T-cell (primary cell): ENCODE data around the gene ENKUR. TPM values are rescaled to one million over a fixed set of nuclear protein-coding genes. Genes with fewer than 3 reads are reported as not detected.

Source experiments
- ATAC-seq, 4 experiments: fragments of 200-7000 bp in 3 of 4; fragments of 150-1000 bp in 1 of 4; cut with Tn5 transposase; replicated peaks in 1 of 4; 1 replicate in 3 of 4; 2 replicates in 1 of 4; pipeline ENCODE4 v1.10.0; 2021; ENCODE audit warnings: moderate library complexity in 3 of 4, mild to moderate bottlenecking in 2 of 4, moderate number of reproducible peaks in 1 of 4
- CTCF ChIA-PET, 2 donors: fragments of 300-600 bp; sonication (Branson Sonifier 250); formaldehyde crosslinking; loops; one replicate each; lab custom pipeline; 2022; ENCODE audit warnings: antibody characterized with exemption in 2 of 2; lab: Charles Lee
- POLR2A ChIA-PET, 2 donors: fragments of 300-600 bp; sonication (Branson Sonifier 250); formaldehyde crosslinking; loops; one replicate each; lab custom pipeline; 2022; ENCODE audit warnings: antibody characterized with exemption in 2 of 2; lab: Charles Lee
- DNase-seq, 35 experiments: peaks; one replicate each; pipeline versions ENCODE4 v3.0.0 to v3.0.0-alpha.2; 2013 to 2023
- H3K27ac ChIP-seq: one replicate; pipeline ENCODE4 v1.5.1; 2013; ENCODE audit warnings: low read length
- H3K27me3 ChIP-seq, 2 experiments: replicated peaks in 1 of 2; 1 replicate in 1 of 2; 2 replicates in 1 of 2; pipeline versions ENCODE4 v1.6.1 to v1.7.0; 2013; ENCODE audit warnings: low read length in 1 of 2, mixed read lengths in 1 of 2; ENCODE audit not compliant: control insufficient read depth in 2 of 2, insufficient read depth in 2 of 2; ENCODE audit errors: extremely low read depth in 1 of 2
- H3K36me3 ChIP-seq, 2 donors: 1 replicate in 1 of 2; 2 replicates in 1 of 2; pipeline versions ENCODE4 v1.6.1 to v1.7.0; 2013; ENCODE audit warnings: low read length in 1 of 2; ENCODE audit not compliant: control insufficient read depth in 2 of 2, insufficient read depth in 1 of 2; ENCODE audit errors: extremely low read depth in 1 of 2
- H3K4me1 ChIP-seq, 2 experiments: 1 replicate in 1 of 2; 2 replicates in 1 of 2; pipeline versions ENCODE4 v1.6.1 to v1.7.0; 2013; ENCODE audit warnings: low read length in 2 of 2, mixed read lengths in 1 of 2; ENCODE audit not compliant: insufficient read depth in 2 of 2, control insufficient read depth in 1 of 2; ENCODE audit errors: extremely low read depth in 1 of 2
- H3K4me3 ChIP-seq, 2 donors: 1 replicate in 1 of 2; 2 replicates in 1 of 2; pipeline versions ENCODE4 v1.5.1 to v1.7.0; 2013; ENCODE audit warnings: mild to moderate bottlenecking in 2 of 2, low read length in 1 of 2, moderate library complexity in 1 of 2; ENCODE audit not compliant: control insufficient read depth in 1 of 2; ENCODE audit errors: extremely low read depth in 1 of 2
- H3K9me3 ChIP-seq: 2 replicates; pipeline ENCODE4 v1.7.0; 2013
- H3K27ac Mint-ChIP-seq, 2 donors: one replicate each; pipeline ENCODE4 v1.8.0; 2020 to 2021; ENCODE audit warnings: mild to moderate bottlenecking in 2 of 2, mixed read lengths in 2 of 2
- H3K27me3 Mint-ChIP-seq, 2 donors: one replicate each; pipeline ENCODE4 v1.8.0; 2021 to 2022; ENCODE audit warnings: mixed read lengths in 2 of 2
- H3K36me3 Mint-ChIP-seq: one replicate; pipeline ENCODE4 v1.8.0; 2021; ENCODE audit warnings: mixed read lengths
- H3K4me1 Mint-ChIP-seq, 3 donors: one replicate each; pipeline ENCODE4 v1.8.0; 2020 to 2022; ENCODE audit warnings: mixed read lengths in 3 of 3, mild to moderate bottlenecking in 1 of 3
- H3K4me3 Mint-ChIP-seq, 3 donors: one replicate each; pipeline ENCODE4 v1.8.0; 2020 to 2022; ENCODE audit warnings: mild to moderate bottlenecking in 3 of 3, mixed read lengths in 3 of 3, moderate library complexity in 3 of 3
- H3K9me3 Mint-ChIP-seq, 3 donors: one replicate each; pipeline ENCODE4 v1.8.0; 2020 to 2022; ENCODE audit warnings: mixed read lengths in 3 of 3
- WGBS: methylation state at CpG from one replicate; pipeline ENCODE4 v1.1.5; 2013; ENCODE audit warnings: missing lambda C conversion rate; ENCODE audit not compliant: insufficient coverage; 5-methylcytosine and 5-hydroxymethylcytosine counted together
- total RNA-seq, 35 experiments: library from RNA in 6 of 35; stranded (reverse) in 6 of 35; fragments of 120-200 nt in 1 of 35; gene quantifications; one replicate each; pipeline versions ENCODE4 v1.2.1 to v1.2.4 and lab custom pipeline; 2013 to 2026

ENKUR gene
- total RNA-seq, 5 donors from 2014 or later (not counting 1 experiment from before 2014, with no cell fraction given) = 0.48 TPM; not detected in 4

DNA sequence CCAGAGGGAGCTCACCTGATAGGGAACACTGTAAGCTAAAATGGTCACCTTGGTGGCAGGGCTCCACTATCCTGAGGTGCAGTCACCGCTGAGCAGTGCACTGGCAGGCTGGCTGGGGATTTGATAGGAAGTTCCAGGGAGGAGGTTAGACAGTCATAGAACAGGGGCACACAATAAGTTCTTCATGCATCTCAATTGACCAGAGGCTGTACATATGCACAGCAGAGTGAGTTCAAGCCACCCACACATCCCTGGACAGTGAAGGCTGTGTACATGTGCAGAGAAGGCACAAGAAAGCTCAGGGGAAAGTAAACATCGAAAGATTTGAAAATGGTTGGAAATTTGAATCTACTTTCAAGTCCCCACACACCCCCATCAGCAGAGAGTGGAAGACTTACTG lies 77.4 kb downstream of the ENKUR start:
- Histone ChIP-seq H3K4me3 (no peak overlapping the region), H3K36me3 (no peaks in the 10 kb centered on the region), H3K27ac (no peak overlapping the region), H3K9me3 (no peaks in the 10 kb centered on the region), H3K4me1 (no peaks in the 10 kb centered on the region), H3K27me3 (no peaks in the 10 kb centered on the region)
- CTCF ChIA-PET = no interaction called here
- H3K36me3 Mint-ChIP-seq = peaks cover 3% of the 10 kb centered on the region
- no peak overlapping the region for H3K27ac Mint-ChIP-seq
- no peak for DNase-seq
- WGBS = no CpG with 5 or more reads among the region's 2 CpGs
- POLR2A ChIA-PET = interaction anchor here in 1 of 2 donors (0.6 kb wide), 1 partner anchor 317 kb away, joined by 5 read pairs; no protein-coding TSS in a partner anchor
- H3K4me3 Mint-ChIP-seq = no peak overlapping the region
- no peaks in the 10 kb centered on the region for H3K27me3 Mint-ChIP-seq
- ATAC-seq = no peak
- H3K4me1 Mint-ChIP-seq = no peaks in the 10 kb centered on the region
- no peaks in the 10 kb centered on the region for H3K9me3 Mint-ChIP-seq

DNA sequence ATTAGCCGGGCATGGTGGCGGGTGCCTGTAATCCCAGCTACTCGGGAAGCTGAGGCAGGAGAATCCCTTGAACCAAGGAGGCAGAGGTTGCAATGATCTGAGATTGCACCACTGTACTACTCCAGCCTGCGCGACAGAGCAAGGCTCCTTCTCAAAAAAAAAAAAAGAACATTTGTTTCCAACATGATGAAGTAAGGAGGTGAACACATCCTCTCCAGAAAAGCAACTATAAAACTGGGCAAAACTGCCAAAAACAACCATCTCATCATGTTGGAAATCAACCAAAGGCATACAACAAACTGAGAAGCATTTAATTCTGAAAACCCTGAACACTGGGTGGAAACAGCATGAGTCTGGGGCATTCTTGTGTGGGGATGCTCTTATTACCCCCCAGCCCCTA lies 77.9 kb downstream of the ENKUR start:
- H3K27ac ChIP-seq = no peak overlapping the region
- DNase-seq (no peak), ATAC-seq (no peak)
- H3K4me1 Mint-ChIP-seq = no peaks in the 10 kb centered on the region
- no peaks in the 10 kb centered on the region for H3K27me3 Mint-ChIP-seq
- H3K9me3 Mint-ChIP-seq = no peaks in the 10 kb centered on the region
- WGBS = no CpG with 5 or more reads among the region's 5 CpGs
- no peaks in the 10 kb centered on the region for H3K4me1 ChIP-seq
- H3K4me3 Mint-ChIP-seq = no peak overlapping the region
- H3K9me3 ChIP-seq = no peaks in the 10 kb centered on the region
- H3K27me3 ChIP-seq = no peaks in the 10 kb centered on the region
- POLR2A ChIA-PET = no interaction called here
- peaks cover 3% of the 10 kb centered on the region for H3K36me3 Mint-ChIP-seq
- H3K36me3 ChIP-seq = no peaks in the 10 kb centered on the region
- CTCF ChIA-PET = interaction anchor here (0.5 to 0.7 kb wide), 2 partner anchors 64 to 248 kb away, joined by 4 to 7 read pairs; no protein-coding TSS in a partner anchor
- H3K4me3 ChIP-seq = no peak overlapping the region
- no peak overlapping the region for H3K27ac Mint-ChIP-seq

- no peak for DNase-seq
- no peak for ATAC-seq
- Mint-ChIP-seq H3K9me3 (no peaks in the 10 kb centered on the region), H3K4me1 (peaks cover 0 to 5% (median 0%) of the 10 kb centered on the region in 3 donors), H3K36me3 (peaks cover 3% of the 10 kb centered on the region), H3K27ac (no peak overlapping the region), H3K4me3 (no peak overlapping the region), H3K27me3 (no peaks in the 10 kb centered on the region)
- ChIA-PET CTCF (interaction anchor here in 1 of 2 donors (0.6 to 0.7 kb wide), 2 partner anchors 14 to 20 kb away, joined by 3 to 4 read pairs; no protein-coding TSS in a partner anchor), POLR2A (interaction anchor here in 1 of 2 donors (0.6 kb wide), 1 partner anchor 291 kb away, joined by 8 read pairs; no protein-coding TSS in a partner anchor)
- Histone ChIP-seq H3K27me3 (no peaks in the 10 kb centered on the region), H3K36me3 (no peaks in the 10 kb centered on the region), H3K4me3 (no peak overlapping the region), H3K9me3 (no peaks in the 10 kb centered on the region), H3K27ac (no peak overlapping the region), H3K4me1 (no peaks in the 10 kb centered on the region)
- no CpG with 5 or more reads among the region's 8 CpGs for WGBS
Observed at GRCh38 chr10:24935504-24936292, 80.3 kb downstream of the ENKUR start.

Other genes with a start within 250 kb of the ENKUR start
- 1 to 10 TPM in 1 of 5 donors, under 1 TPM in 4; 0.43 to 1.5 (median 0.76) TPM for gene PRTFDC1, start 63.6 kb downstream of the ENKUR start, total RNA-seq
- gene THNSL1, start 454 bp upstream of the ENKUR start, total RNA-seq = 1 to 10 TPM; 1.6 to 8.1 (median 6.4) TPM
- gene GPR158, start 158.8 kb upstream of the ENKUR start, total RNA-seq = not detected